ENCODE results near the gene KERA.
A peak's percentile ranks its signal among the peaks of the same experiment; 100 is the strongest.

Gene KERA

GRCh38 chr12:91043408-91043807, 14.4 kb downstream of the KERA start:
- no peaks in the 10 kb centered on the region for H3K27me3 ChIP-seq (ENCODE audit: control insufficient read depth, insufficient read depth, low read length)
- no peaks in the 10 kb centered on the region for H3K4me1 ChIP-seq (ENCODE audit: control insufficient read depth, insufficient read depth, low read length)
- no peak overlapping the region for H3K4me3 ChIP-seq (ENCODE audit: low read length)
- no peak overlapping the region for H3K9ac ChIP-seq (ENCODE audit: low read depth, low read length)
- H3K36me3 ChIP-seq (ENCODE audit: insufficient read depth, low read length): no peaks in the 10 kb centered on the region
- no peak overlapping the region for H3K4me2 ChIP-seq (ENCODE audit: low read length)
- H3K9me3 ChIP-seq (replicated peaks; ENCODE audit: low read length): no peaks in the 10 kb centered on the region

GRCh38 chr12:91040096-91040755, 17.6 kb downstream of the KERA start:
- Histone ChIP-seq H3K4me1 (ENCODE audit: control insufficient read depth, insufficient read depth, low read length) (no peaks in the 10 kb centered on the region), H3K4me3 (ENCODE audit: low read length) (no peak overlapping the region), H3K4me2 (ENCODE audit: low read length) (no peak overlapping the region), H3K36me3 (ENCODE audit: insufficient read depth, low read length) (no peaks in the 10 kb centered on the region), H3K9ac (ENCODE audit: low read depth, low read length) (no peak overlapping the region), H3K27me3 (ENCODE audit: control insufficient read depth, insufficient read depth, low read length) (no peaks in the 10 kb centered on the region), H3K9me3 (replicated peaks; ENCODE audit: low read length) (no peaks in the 10 kb centered on the region)

GRCh38 chr12:91037276-91037675, 20.5 kb downstream of the KERA start:
- Histone ChIP-seq H3K4me3 (ENCODE audit: low read length) (no peak overlapping the region), H3K27me3 (ENCODE audit: control insufficient read depth, insufficient read depth, low read length) (no peaks in the 10 kb centered on the region), H3K4me2 (ENCODE audit: low read length) (no peak overlapping the region), H3K36me3 (ENCODE audit: insufficient read depth, low read length) (no peaks in the 10 kb centered on the region), H3K9ac (ENCODE audit: low read depth, low read length) (no peak overlapping the region), H3K9me3 (replicated peaks; ENCODE audit: low read length) (no peaks in the 10 kb centered on the region), H3K4me1 (ENCODE audit: control insufficient read depth, insufficient read depth, low read length) (no peaks in the 10 kb centered on the region)

- no peak overlapping the region for H3K4me2 ChIP-seq (ENCODE audit: low read length)
- no peaks in the 10 kb centered on the region for H3K9me3 ChIP-seq (replicated peaks; ENCODE audit: low read length)
- H3K4me3 ChIP-seq (ENCODE audit: low read length): no peak overlapping the region
- H3K9ac ChIP-seq (ENCODE audit: low read depth, low read length): no peak overlapping the region
- no peaks in the 10 kb centered on the region for H3K36me3 ChIP-seq (ENCODE audit: insufficient read depth, low read length)
- no peaks in the 10 kb centered on the region for H3K27me3 ChIP-seq (ENCODE audit: control insufficient read depth, insufficient read depth, low read length)
- no peaks in the 10 kb centered on the region for H3K4me1 ChIP-seq (ENCODE audit: control insufficient read depth, insufficient read depth, low read length)
Observed at GRCh38 chr12:91033251-91033650, 24.6 kb downstream of the KERA start.

- Histone ChIP-seq H3K27me3 (ENCODE audit: control insufficient read depth, insufficient read depth, low read length) (no peaks in the 10 kb centered on the region), H3K9me3 (replicated peaks; ENCODE audit: low read length) (no peaks in the 10 kb centered on the region), H3K4me3 (ENCODE audit: low read length) (no peak overlapping the region), H3K4me2 (ENCODE audit: low read length) (peak overlapping the region; percentile 54), H3K36me3 (ENCODE audit: insufficient read depth, low read length) (no peaks in the 10 kb centered on the region), H3K4me1 (ENCODE audit: control insufficient read depth, insufficient read depth, low read length) (peaks cover 13% of the 10 kb centered on the region), H3K9ac (ENCODE audit: low read depth, low read length) (no peak overlapping the region)
Observed at GRCh38 chr12:91023326-91024004, 34.4 kb downstream of the KERA start.

- no peak overlapping the region for H3K4me2 ChIP-seq (ENCODE audit: low read length)
- no peak overlapping the region for H3K4me3 ChIP-seq (ENCODE audit: low read length)
- no peaks in the 10 kb centered on the region for H3K27me3 ChIP-seq (ENCODE audit: control insufficient read depth, insufficient read depth, low read length)
- H3K9me3 ChIP-seq (replicated peaks; ENCODE audit: low read length): no peaks in the 10 kb centered on the region
- no peak overlapping the region for H3K9ac ChIP-seq (ENCODE audit: low read depth, low read length)
- peaks cover 13% of the 10 kb centered on the region for H3K4me1 ChIP-seq (ENCODE audit: control insufficient read depth, insufficient read depth, low read length)
- no peaks in the 10 kb centered on the region for H3K36me3 ChIP-seq (ENCODE audit: insufficient read depth, low read length)
Observed at GRCh38 chr12:91021076-91021475, 36.7 kb downstream of the KERA start.

- Histone ChIP-seq H3K4me2 (ENCODE audit: low read length) (no peak overlapping the region), H3K36me3 (ENCODE audit: insufficient read depth, low read length) (no peaks in the 10 kb centered on the region), H3K4me3 (ENCODE audit: low read length) (no peak overlapping the region), H3K9ac (ENCODE audit: low read depth, low read length) (no peak overlapping the region), H3K27me3 (ENCODE audit: control insufficient read depth, insufficient read depth, low read length) (no peaks in the 10 kb centered on the region), H3K4me1 (ENCODE audit: control insufficient read depth, insufficient read depth, low read length) (peaks cover 13% of the 10 kb centered on the region), H3K9me3 (replicated peaks; ENCODE audit: low read length) (no peaks in the 10 kb centered on the region)
Observed at GRCh38 chr12:91019455-91019854, 38.4 kb downstream of the KERA start.

- Histone ChIP-seq H3K9ac (ENCODE audit: low read depth, low read length) (no peak overlapping the region), H3K4me3 (ENCODE audit: low read length) (no peak overlapping the region), H3K27me3 (ENCODE audit: control insufficient read depth, insufficient read depth, low read length) (no peaks in the 10 kb centered on the region), H3K4me2 (ENCODE audit: low read length) (no peak overlapping the region), H3K4me1 (ENCODE audit: control insufficient read depth, insufficient read depth, low read length) (no peaks in the 10 kb centered on the region), H3K36me3 (ENCODE audit: insufficient read depth, low read length) (no peaks in the 10 kb centered on the region), H3K9me3 (replicated peaks; ENCODE audit: low read length) (no peaks in the 10 kb centered on the region)
Observed at GRCh38 chr12:91017511-91018263, 40.1 kb downstream of the KERA start.

GRCh38 chr12:91017043-91017442, 40.8 kb downstream of the KERA start:
- Histone ChIP-seq H3K9ac (ENCODE audit: low read depth, low read length) (no peak overlapping the region), H3K27me3 (ENCODE audit: control insufficient read depth, insufficient read depth, low read length) (no peaks in the 10 kb centered on the region), H3K4me2 (ENCODE audit: low read length) (no peak overlapping the region), H3K4me1 (ENCODE audit: control insufficient read depth, insufficient read depth, low read length) (no peaks in the 10 kb centered on the region), H3K36me3 (ENCODE audit: insufficient read depth, low read length) (no peaks in the 10 kb centered on the region), H3K4me3 (ENCODE audit: low read length) (no peak overlapping the region), H3K9me3 (replicated peaks; ENCODE audit: low read length) (no peaks in the 10 kb centered on the region)

GRCh38 chr12:91009319-91009950, 48.4 kb downstream of the KERA start:
- Histone ChIP-seq H3K27me3 (ENCODE audit: control insufficient read depth, insufficient read depth, low read length) (no peaks in the 10 kb centered on the region), H3K4me3 (ENCODE audit: low read length) (no peak overlapping the region), H3K9ac (ENCODE audit: low read depth, low read length) (no peak overlapping the region), H3K36me3 (ENCODE audit: insufficient read depth, low read length) (no peaks in the 10 kb centered on the region), H3K4me2 (ENCODE audit: low read length) (no peak overlapping the region), H3K9me3 (replicated peaks; ENCODE audit: low read length) (no peaks in the 10 kb centered on the region), H3K4me1 (ENCODE audit: control insufficient read depth, insufficient read depth, low read length) (no peaks in the 10 kb centered on the region)

- Histone ChIP-seq H3K36me3 (ENCODE audit: insufficient read depth, low read length) (no peaks in the 10 kb centered on the region), H3K9me3 (replicated peaks; ENCODE audit: low read length) (no peaks in the 10 kb centered on the region), H3K4me3 (ENCODE audit: low read length) (no peak overlapping the region), H3K27me3 (ENCODE audit: control insufficient read depth, insufficient read depth, low read length) (no peaks in the 10 kb centered on the region), H3K9ac (ENCODE audit: low read depth, low read length) (no peak overlapping the region), H3K4me1 (ENCODE audit: control insufficient read depth, insufficient read depth, low read length) (no peaks in the 10 kb centered on the region), H3K4me2 (ENCODE audit: low read length) (no peak overlapping the region)
Observed at GRCh38 chr12:91007531-91008290, 50.1 kb downstream of the KERA start.
